ENCODE results near the gene YWHAB. TPM values are rescaled to one million over a fixed set of nuclear protein-coding genes. Genes with fewer than 3 reads are reported as not detected.

The YWHAB gene
- total RNA-seq, 3 donors from 2014 or later, result 196 to 265 (median 251) TPM

GRCh38 chr20:44956410-44956809 lies 70.9 kb downstream of the YWHAB start:
- peaks cover 6% of the 10 kb centered on the region for H3K4me1 ChIP-seq (ENCODE audit: low read depth)
- intact Hi-C loops (cut with DNase I, micrococcal nuclease), result no loop called here
- ATAC-seq (no peak), DNase-seq (no peak)
- no peak for TF ChIP-seq CTCF (IDR thresholded peaks at IDR 0.05)
- H3K9me3 ChIP-seq, result no peaks in the 10 kb centered on the region
- no peak overlapping the region for H3K4me3 ChIP-seq
- peaks cover 9% of the 10 kb centered on the region for H3K36me3 ChIP-seq (ENCODE audit: low read depth)

Other genes with a start within 250 kb of the YWHAB start
- 1 to 10 TPM; 2.2 to 6.9 (median 5.9) TPM for gene ADA, start 234.0 kb upstream of the YWHAB start, total RNA-seq
- 1 to 10 TPM; 1.7 to 6.3 (median 4.2) TPM for gene CCN5, start 170.3 kb upstream of the YWHAB start, total RNA-seq
- gene KCNK15, start 139.8 kb upstream of the YWHAB start, total RNA-seq, result under 1 TPM; 0.17 to 0.44 (median 0.43) TPM
- gene RIMS4, start 75.2 kb upstream of the YWHAB start, total RNA-seq, result 1 to 10 TPM in 2 of 3 donors, under 1 TPM in 1; 0.51 to 2.0 (median 1.4) TPM
- 10 to 100 TPM; 13.3 to 21.6 (median 18.7) TPM for gene PABPC1L, start 24.4 kb downstream of the YWHAB start, total RNA-seq
- gene TOMM34, start 74.7 kb downstream of the YWHAB start, total RNA-seq, result 10 to 100 TPM; 10.9 to 15.4 (median 13.3) TPM
- 10 to 100 TPM; 34.2 to 42.0 (median 36.6) TPM for gene STK4, start 80.8 kb downstream of the YWHAB start, total RNA-seq
- gene KCNS1, start 215.4 kb downstream of the YWHAB start, total RNA-seq, result under 1 TPM in 2 of 3 donors, not detected in 1; 0.09 to 0.17 TPM
- not detected for gene WFDC5, start 229.5 kb downstream of the YWHAB start, total RNA-seq
- not detected for gene WFDC12, start 238.8 kb downstream of the YWHAB start, total RNA-seq